Activated CD4-positive, alpha-beta T cell treated with anti-CD3 and anti-CD28 coated beads, Interleukin-2, amount 10 ng/mL, durations not matched to agents 24 days and 14 days (primary cell): ENCODE data around the gene MDH1. TPM values are rescaled to one million over a fixed set of nuclear protein-coding genes. Genes with fewer than 3 reads are reported as not detected.
A peak's percentile ranks its signal among the peaks of the same experiment; 100 is the strongest.
"Not testable (repeated sequence)": the region's sequence is repeated elsewhere in the genome, so short reads cannot be mapped to it uniquely, and the experiment has no call there.

Source experiments
- DNase-seq: peaks from one replicate; pipeline ENCODE4 v3.0.0; 2022
- H3K27ac Mint-ChIP-seq: one replicate; pipeline ENCODE4 v1.8.0; 2022; ENCODE audit warnings: mild to moderate bottlenecking, mixed read lengths
- H3K27me3 Mint-ChIP-seq: one replicate; pipeline ENCODE4 v1.8.0; 2022; ENCODE audit warnings: mixed read lengths
- H3K36me3 Mint-ChIP-seq: one replicate; pipeline ENCODE4 v1.8.0; 2022; ENCODE audit warnings: low read depth, mild to moderate bottlenecking, mixed read lengths
- H3K4me1 Mint-ChIP-seq: one replicate; pipeline ENCODE4 v1.8.0; 2021; ENCODE audit warnings: mixed read lengths
- H3K4me3 Mint-ChIP-seq: one replicate; pipeline ENCODE4 v1.8.0; 2022; ENCODE audit warnings: mild to moderate bottlenecking, moderate library complexity, mixed read lengths
- H3K9me3 Mint-ChIP-seq: one replicate; pipeline ENCODE4 v1.8.0; 2021; ENCODE audit warnings: mixed read lengths
- intact Hi-C: fragments of 100-400 bp; cut with micrococcal nuclease; formaldehyde crosslinking; loops from one replicate; pipeline ENCODE4 v1.15.1; 2023
- total RNA-seq: library from RNA; stranded (reverse); gene quantifications from 2 replicates; pipeline ENCODE4 v1.2.3, GENCODE V29; 2022

MDH1 gene
- total RNA-seq, 1 donor from 2014 or later: 195 TPM

DNA sequence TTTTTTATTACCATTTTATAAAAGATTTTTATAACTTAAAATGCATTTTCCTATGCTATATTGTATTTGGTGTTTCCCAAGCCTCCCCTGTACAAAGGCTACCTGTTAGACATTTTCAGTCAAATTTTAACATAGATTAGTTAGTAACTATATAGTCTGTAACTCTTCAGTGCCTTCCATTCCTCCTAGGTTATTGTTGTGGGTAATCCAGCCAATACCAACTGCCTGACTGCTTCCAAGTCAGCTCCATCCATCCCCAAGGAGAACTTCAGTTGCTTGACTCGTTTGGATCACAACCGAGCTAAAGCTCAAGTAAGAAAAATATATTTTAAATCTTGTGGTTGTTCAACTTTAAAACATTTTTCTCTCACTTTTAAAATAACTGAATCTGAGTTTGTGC is 10.2 kb downstream of the MDH1 start:
- H3K9me3 Mint-ChIP-seq: no peaks in the 10 kb centered on the region
- intact Hi-C loops: no loop called here
- peak; percentile 25 for DNase-seq
- peaks cover 3% of the 10 kb centered on the region for H3K4me1 Mint-ChIP-seq
- peaks cover 42% of the 10 kb centered on the region for H3K36me3 Mint-ChIP-seq
- no peaks in the 10 kb centered on the region for H3K27me3 Mint-ChIP-seq
- H3K4me3 Mint-ChIP-seq: no peak overlapping the region
- no peak overlapping the region for H3K27ac Mint-ChIP-seq

DNA sequence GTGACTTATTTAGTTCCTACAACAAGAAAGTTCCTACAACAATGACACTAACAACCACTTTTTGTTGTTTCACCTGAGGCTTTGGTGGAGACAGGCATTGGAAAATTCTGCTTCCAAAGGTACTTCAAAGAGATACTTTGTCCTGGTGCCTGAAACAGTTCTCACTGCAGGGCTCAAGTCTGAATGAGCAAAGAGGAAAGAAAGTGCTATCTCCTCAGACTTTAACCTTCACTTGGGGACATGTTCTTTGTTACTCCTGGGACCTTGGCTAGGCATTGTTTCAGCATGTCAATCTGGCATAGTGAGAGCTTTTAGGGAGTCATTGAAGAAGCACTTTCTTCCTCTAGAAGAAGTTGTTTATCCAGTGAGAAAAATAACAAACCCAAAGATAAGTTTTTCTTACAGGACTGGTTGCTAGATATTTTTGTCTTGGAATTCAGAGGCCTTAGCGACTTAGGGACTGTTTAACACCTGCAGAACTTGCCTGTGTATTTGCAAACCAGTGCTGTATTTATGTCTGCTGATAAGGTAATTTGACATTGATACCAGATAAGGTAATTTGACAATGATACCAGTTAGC is 12.2 kb downstream of the MDH1 start:
- Mint-ChIP-seq H3K4me3 (no peak overlapping the region), H3K9me3 (no peaks in the 10 kb centered on the region), H3K27ac (no peak overlapping the region), H3K4me1 (peaks cover 2% of the 10 kb centered on the region), H3K27me3 (no peaks in the 10 kb centered on the region), H3K36me3 (peaks cover 45% of the 10 kb centered on the region)
- peak; percentile 43 for DNase-seq
- intact Hi-C loops: no loop called here

DNA sequence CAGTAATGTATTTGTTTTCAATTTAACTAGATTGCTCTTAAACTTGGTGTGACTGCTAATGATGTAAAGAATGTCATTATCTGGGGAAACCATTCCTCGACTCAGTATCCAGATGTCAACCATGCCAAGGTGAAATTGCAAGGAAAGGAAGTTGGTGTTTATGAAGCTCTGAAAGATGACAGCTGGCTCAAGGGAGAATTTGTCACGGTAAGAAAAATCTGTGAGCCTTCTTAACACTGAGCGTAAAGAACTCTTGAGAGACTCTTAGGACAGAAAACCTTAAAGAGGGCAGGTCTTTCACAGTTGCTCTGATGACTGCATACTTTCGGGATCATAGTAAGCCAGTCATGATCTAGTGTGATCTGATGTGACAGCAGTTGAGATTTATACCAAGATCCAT is 15.9 kb downstream of the MDH1 start:
- H3K27me3 Mint-ChIP-seq: no peaks in the 10 kb centered on the region
- intact Hi-C loops: no loop called here

DNA sequence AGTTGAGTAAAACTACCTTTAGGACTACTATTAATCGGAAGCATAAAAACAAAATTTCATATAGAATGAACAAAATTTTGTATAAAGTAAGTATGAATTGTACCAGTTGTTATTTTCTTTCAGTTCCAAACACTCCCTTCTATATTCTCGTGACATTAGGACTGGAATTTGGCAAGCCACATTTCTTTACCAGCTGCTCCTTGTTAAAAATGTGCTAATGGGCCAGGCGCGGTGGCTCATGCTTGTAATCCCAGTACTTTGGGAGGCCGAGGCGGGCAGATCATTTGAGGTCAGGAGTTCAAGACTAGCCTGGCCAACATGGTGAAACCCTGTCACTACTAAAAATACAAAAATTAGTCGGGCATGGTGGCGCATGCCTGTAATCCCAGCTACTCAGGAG is 20.1 kb downstream of the MDH1 start:
- H3K4me3 Mint-ChIP-seq, H3K9me3 Mint-ChIP-seq, H3K4me1 Mint-ChIP-seq, DNase-seq, H3K27ac Mint-ChIP-seq, intact Hi-C loops: not testable (repeated sequence)
- H3K27me3 Mint-ChIP-seq: peaks cover 11% of the 10 kb centered on the region
- peaks cover 21% of the 10 kb centered on the region for H3K36me3 Mint-ChIP-seq

More for the DNA sequence above, 15.9 kb downstream of the MDH1 start:
- no peak overlapping the region for H3K27ac Mint-ChIP-seq
- no peaks in the 10 kb centered on the region for H3K4me1 Mint-ChIP-seq
- H3K36me3 Mint-ChIP-seq: peaks cover 43% of the 10 kb centered on the region
- no peak for DNase-seq
- no peak overlapping the region for H3K4me3 Mint-ChIP-seq
- H3K9me3 Mint-ChIP-seq: no peaks in the 10 kb centered on the region

DNA sequence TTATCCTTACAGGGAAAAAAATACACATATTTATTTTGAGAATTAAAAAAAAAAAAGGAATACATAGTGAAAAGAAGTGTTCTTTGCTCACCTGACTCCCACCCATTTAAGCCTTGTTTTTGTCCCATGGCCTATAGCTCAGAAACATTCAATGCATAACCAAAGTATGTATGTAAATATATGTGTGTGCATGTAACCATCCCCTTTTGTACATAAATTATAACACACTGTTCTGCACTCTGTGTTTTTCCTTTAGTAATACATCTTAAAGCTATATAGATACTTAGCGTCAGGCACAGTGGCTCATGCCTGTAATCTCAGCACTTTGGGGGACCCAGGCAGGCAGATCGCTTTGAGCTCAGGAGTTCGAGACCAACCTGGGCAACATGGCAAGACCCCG is 21.8 kb downstream of the MDH1 start:
- Mint-ChIP-seq H3K36me3 (peaks cover 12% of the 10 kb centered on the region), H3K9me3 (no peaks in the 10 kb centered on the region), H3K4me1 (no peaks in the 10 kb centered on the region), H3K27me3 (peaks cover 20% of the 10 kb centered on the region), H3K4me3 (no peak overlapping the region), H3K27ac (no peak overlapping the region)
- intact Hi-C loops: no loop called here
- DNase-seq: no peak

DNA sequence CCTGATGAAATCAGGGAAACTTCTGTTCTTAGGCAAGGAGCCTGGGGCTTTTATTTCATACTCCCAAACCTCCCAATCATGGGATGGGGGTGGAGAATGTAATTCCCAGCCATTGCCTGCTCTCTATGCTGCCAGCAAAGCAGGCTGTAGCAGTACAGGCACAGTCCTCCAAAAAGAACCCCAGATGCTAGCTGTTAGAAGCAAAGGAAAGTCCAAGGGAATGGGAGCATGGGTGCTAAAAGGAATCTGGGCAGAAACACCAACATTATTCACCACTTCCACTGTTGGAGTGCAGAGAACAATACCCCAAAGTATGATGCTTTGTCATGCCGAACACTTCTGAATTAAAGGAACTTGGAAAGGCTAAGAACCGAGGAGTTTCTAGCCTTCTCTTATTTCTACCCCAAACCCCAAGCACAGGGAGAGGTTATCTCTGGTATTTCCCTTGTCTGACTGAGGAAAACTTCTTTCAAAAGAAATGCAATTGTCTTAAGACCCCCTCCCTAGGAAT is 24.7 kb downstream of the MDH1 start:
- intact Hi-C loops: no loop called here

DNA sequence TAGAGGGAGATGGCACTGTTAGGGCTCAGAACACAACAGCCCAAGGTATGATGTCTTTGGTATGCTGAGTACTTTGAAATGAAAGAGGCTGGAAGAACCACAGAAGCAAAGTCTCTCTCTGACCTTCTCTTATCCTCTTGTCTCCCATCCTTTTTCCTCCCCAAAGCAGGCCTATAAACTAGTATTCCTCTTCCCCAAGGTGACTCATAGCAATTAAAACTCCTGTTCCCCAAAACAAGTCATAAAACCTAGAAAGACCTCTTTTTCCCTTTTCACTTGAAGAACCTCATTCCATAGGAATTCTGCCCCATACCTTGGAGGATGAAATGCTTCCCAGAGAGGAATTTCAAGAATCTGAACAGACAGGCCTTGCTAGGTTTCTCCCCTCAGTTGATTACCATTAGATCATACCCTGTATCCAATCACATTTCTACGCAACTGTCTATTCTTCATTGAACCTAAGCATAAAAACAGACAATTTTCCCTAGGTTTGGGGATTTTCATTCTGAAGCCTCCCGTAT is 25.7 kb downstream of the MDH1 start:
- H3K9me3 Mint-ChIP-seq: no peaks in the 10 kb centered on the region
- DNase-seq: no peak
- H3K4me1 Mint-ChIP-seq: no peaks in the 10 kb centered on the region
- intact Hi-C loops: no loop called here
- no peak overlapping the region for H3K27ac Mint-ChIP-seq
- no peaks in the 10 kb centered on the region for H3K36me3 Mint-ChIP-seq
- peaks cover 25% of the 10 kb centered on the region for H3K27me3 Mint-ChIP-seq
- no peak overlapping the region for H3K4me3 Mint-ChIP-seq

More for the DNA sequence above, 24.7 kb downstream of the MDH1 start:
- Mint-ChIP-seq H3K27ac (no peak overlapping the region), H3K9me3 (no peaks in the 10 kb centered on the region), H3K27me3 (peaks cover 25% of the 10 kb centered on the region), H3K36me3 (no peaks in the 10 kb centered on the region), H3K4me1 (no peaks in the 10 kb centered on the region), H3K4me3 (no peak overlapping the region)
- DNase-seq: no peak

DNA sequence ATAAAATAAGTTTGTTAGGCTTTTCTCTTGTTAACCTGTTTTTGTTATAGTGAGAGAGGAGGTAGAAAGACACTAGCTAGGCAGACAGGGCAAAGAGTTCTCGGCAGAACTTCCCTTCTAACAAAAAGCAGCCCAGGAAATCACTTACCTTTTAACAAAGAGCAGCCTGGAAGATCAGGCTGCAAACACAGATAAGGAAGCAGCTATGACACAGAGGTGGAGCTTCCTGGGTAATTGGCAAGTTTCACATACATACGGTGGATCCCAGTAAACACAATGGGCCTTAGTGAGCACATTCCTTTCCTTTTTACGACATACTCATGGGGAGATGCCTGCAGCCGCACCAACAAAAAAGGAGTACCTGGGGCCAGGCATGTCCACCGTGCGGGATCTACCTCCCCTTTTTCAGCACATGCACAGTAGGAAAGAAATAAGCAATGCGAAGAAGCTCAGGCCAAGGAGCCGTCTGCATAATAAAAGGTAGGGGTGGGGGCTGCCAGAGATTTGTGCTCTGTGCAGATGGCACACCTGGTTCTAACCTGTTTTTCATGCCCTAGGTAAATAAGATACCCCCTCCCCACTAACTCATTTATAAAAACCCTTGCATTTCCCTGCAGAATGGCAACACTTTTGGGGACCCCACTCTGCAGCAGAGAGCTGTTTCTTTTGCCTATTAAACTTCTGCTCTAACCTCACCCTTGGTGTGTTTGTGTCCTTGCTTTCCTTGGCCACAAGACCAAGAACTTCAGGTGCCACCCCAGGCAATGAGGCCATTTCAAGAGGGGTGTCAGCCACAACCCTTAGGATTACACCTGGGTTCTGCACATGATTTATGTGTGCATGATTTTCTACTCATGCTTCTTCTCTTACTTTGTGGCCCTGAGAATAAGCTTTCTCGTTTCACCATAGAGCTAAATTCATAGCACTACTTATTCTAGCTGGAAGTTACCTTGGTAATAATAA is 26.5 kb downstream of the MDH1 start:
- H3K9me3 Mint-ChIP-seq: no peaks in the 10 kb centered on the region

DNA sequence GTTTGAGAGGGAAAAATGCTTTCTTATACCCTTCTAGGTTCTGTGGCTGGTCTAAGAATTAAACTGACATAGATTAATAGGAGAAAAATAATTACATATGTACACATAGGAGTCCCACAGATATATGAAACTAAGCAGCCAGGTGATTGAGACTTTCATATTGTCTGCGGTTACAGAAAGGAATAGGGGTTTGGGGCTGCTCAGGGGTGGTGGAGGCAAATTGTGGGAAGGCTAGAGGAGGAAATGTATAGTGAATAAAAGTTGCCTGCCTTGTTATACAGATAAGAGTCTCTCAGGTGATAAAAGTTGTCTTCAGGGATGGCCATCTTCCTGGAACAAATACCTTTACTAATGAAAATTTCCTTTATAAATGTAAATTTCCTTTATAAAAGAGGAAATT is 28.6 kb downstream of the MDH1 start:
- no peaks in the 10 kb centered on the region for H3K9me3 Mint-ChIP-seq

More for the DNA sequence above, 26.5 kb downstream of the MDH1 start:
- intact Hi-C loops: no loop called here
- Mint-ChIP-seq H3K4me3 (no peak overlapping the region), H3K27ac (no peak overlapping the region), H3K36me3 (no peaks in the 10 kb centered on the region), H3K4me1 (no peaks in the 10 kb centered on the region), H3K27me3 (peaks cover 25% of the 10 kb centered on the region)
- DNase-seq: no peak

DNA sequence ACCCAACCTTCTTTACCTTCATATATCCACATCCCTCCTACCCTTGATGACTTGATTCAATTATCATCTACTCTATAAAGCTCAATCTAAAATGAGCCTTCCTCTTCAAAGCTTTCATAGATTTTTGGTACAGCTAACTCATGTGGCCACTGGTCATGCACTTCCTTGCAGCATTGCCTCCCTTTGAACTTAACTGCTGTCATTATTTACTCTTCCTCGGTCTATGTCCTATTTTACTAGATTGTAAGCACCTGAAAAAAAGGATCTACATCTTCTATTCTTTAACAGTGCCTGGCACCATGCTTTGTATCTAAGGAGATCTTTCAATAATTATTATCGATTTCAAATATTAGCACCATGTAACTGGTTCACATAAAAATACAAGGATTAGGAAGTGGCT is 30.6 kb downstream of the MDH1 start:
- no peak overlapping the region for H3K27ac Mint-ChIP-seq
- no peak overlapping the region for H3K4me3 Mint-ChIP-seq
- DNase-seq: no peak
- H3K27me3 Mint-ChIP-seq: peaks cover 14% of the 10 kb centered on the region
- H3K4me1 Mint-ChIP-seq: no peaks in the 10 kb centered on the region
- intact Hi-C loops: no loop called here
- no peaks in the 10 kb centered on the region for H3K9me3 Mint-ChIP-seq
- no peaks in the 10 kb centered on the region for H3K36me3 Mint-ChIP-seq

More for the DNA sequence above, 28.6 kb downstream of the MDH1 start:
- intact Hi-C loops: no loop called here
- H3K4me3 Mint-ChIP-seq: no peak overlapping the region
- no peak for DNase-seq
- H3K4me1 Mint-ChIP-seq: no peaks in the 10 kb centered on the region
- peaks cover 23% of the 10 kb centered on the region for H3K27me3 Mint-ChIP-seq
- no peaks in the 10 kb centered on the region for H3K36me3 Mint-ChIP-seq
- no peak overlapping the region for H3K27ac Mint-ChIP-seq

DNA sequence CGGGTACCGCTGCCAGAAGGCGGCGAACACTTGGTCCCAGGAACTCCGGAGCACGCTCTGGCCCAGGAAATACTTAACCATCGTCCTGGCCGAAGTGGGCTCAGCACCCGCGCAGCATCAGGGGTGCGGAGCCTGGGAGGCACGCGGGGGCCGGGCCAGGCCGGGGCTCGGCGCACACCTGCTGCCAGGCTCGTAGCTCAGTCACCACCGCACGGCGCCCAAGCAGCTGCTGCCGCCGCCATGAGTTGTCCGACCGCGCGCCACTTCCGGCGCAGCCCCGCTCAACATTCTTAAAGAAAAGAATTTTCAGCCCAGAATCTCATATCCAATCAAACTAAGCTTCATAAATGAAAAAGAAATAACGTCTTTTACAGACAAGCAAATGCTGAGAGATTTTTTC is 34.0 kb downstream of the MDH1 start:
- H3K36me3 Mint-ChIP-seq: no peaks in the 10 kb centered on the region
- H3K27me3 Mint-ChIP-seq: peaks cover 9% of the 10 kb centered on the region
- no peak for DNase-seq
- peaks cover 9% of the 10 kb centered on the region for H3K9me3 Mint-ChIP-seq
- no peaks in the 10 kb centered on the region for H3K4me1 Mint-ChIP-seq
- intact Hi-C loops: no loop called here
- no peak overlapping the region for H3K4me3 Mint-ChIP-seq
- no peak overlapping the region for H3K27ac Mint-ChIP-seq

DNA sequence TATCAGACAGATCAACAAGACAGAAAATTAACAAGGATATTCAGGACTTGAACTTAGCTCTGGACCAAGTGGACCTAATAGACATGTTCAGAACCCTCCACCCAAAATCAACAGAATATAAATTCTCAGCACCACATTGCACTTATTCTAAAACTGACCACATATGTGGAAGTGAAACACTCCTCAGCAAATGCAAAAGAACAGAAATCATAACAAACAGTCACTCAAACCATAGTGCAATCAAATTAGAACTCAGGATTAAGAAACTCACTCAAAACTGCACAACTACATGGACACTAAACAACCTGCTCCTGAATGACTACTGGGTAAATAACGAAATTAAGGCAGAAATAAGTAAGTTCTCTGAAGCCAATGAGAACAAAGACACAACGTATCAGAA is 35.0 kb downstream of the MDH1 start:
- H3K9me3 Mint-ChIP-seq, H3K36me3 Mint-ChIP-seq, DNase-seq, H3K4me1 Mint-ChIP-seq, intact Hi-C loops, H3K27me3 Mint-ChIP-seq, H3K4me3 Mint-ChIP-seq, H3K27ac Mint-ChIP-seq: not testable (repeated sequence)

DNA sequence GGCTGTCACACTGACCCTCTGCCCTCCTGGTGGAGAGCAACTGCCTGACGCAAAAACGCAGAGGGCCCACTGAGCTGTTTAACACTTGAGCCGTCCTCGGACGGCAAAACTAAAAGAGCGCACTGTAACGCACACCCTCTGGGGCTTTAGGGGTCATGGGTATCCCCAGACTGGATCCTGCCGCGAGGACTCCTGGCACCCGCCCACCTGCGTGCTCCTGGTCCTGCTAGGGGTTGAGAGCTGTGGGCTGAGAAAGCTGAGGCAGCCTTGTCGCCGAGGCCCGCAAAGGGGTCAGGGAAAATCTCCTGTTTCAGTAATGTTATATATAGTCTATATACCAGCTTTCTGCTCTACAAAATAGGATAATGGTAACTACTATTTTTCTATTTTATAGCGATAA is 39.1 kb downstream of the MDH1 start:
- no peak for DNase-seq
- Mint-ChIP-seq H3K9me3 (peaks cover 20% of the 10 kb centered on the region), H3K4me1 (no peaks in the 10 kb centered on the region), H3K4me3 (no peak overlapping the region), H3K27me3 (peaks cover 11% of the 10 kb centered on the region), H3K36me3 (no peaks in the 10 kb centered on the region), H3K27ac (no peak overlapping the region)
- intact Hi-C loops: no loop called here

DNA sequence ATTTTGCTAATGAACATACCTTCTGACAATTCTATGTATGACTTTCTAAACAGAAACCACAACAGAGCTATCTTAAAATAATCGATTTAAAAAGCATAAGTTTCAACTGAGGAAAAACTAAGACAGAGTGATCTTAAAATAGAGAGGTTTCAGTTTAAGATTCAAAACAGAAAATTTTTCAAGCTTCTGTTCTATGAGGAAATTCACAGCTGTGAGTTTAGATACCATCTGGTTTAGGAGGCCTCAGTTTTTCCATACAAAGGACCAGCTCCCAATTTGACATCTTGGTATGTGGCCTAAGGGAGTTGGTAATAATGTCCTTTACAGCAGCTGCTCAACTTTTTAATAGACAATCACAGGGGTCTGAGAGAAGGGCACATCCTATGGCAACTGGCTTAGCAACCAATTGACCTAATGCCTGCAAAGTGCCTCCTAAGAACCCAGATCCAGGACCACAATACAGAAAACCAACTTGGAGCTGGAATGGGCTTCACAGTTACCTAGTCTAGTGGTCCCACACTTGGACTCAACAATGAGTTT is 39.7 kb downstream of the MDH1 start:
- Mint-ChIP-seq H3K9me3 (peaks cover 23% of the 10 kb centered on the region), H3K27ac (no peak overlapping the region), H3K36me3 (no peaks in the 10 kb centered on the region), H3K4me1 (no peaks in the 10 kb centered on the region), H3K4me3 (no peak overlapping the region), H3K27me3 (peaks cover 11% of the 10 kb centered on the region)
- DNase-seq: no peak
- intact Hi-C loops: no loop called here
